ENCODE measurements around the gene RERE.
"Not testable (repeated sequence)": the region's sequence is repeated elsewhere in the genome, so short reads cannot be mapped to it uniquely, and the experiment has no call there.

Gene RERE

DNA sequence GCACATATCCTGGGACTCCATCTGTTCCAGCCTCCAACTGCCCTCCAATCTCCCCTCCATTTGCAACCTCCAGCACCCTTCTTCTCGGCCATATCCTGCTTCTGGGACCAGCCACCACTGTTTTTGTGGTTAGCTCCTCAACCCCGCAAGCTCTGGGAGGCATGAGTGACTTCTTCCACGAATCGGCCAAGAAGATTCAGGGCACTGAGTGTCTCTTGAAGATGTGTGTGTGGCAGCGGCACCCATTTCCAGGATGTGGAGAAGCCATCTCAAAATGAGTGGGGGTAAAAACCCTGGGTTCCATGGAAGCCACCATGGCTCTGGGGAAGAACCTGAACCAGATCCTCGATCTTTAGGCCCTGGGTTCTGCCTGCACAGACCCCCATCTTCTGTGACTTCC, 304.9 kb downstream of the RERE start:
- H3K4me3 ChIP-seq (ENCODE audit: control insufficient read depth, low read depth, low read length): no peak overlapping the region
- TF ChIP-seq, protein P1, sequence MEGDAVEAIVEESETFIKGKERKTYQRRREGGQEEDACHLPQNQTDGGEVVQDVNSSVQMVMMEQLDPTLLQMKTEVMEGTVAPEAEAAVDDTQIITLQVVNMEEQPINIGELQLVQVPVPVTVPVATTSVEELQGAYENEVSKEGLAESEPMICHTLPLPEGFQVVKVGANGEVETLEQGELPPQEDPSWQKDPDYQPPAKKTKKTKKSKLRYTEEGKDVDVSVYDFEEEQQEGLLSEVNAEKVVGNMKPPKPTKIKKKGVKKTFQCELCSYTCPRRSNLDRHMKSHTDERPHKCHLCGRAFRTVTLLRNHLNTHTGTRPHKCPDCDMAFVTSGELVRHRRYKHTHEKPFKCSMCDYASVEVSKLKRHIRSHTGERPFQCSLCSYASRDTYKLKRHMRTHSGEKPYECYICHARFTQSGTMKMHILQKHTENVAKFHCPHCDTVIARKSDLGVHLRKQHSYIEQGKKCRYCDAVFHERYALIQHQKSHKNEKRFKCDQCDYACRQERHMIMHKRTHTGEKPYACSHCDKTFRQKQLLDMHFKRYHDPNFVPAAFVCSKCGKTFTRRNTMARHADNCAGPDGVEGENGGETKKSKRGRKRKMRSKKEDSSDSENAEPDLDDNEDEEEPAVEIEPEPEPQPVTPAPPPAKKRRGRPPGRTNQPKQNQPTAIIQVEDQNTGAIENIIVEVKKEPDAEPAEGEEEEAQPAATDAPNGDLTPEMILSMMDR (conservative IDR thresholded peaks at IDR 0.05; ENCODE audit: control insufficient read depth, insufficient read depth, low read depth, low read length): no peak
- DNase-seq (ENCODE audit: low read depth): no peak

DNA sequence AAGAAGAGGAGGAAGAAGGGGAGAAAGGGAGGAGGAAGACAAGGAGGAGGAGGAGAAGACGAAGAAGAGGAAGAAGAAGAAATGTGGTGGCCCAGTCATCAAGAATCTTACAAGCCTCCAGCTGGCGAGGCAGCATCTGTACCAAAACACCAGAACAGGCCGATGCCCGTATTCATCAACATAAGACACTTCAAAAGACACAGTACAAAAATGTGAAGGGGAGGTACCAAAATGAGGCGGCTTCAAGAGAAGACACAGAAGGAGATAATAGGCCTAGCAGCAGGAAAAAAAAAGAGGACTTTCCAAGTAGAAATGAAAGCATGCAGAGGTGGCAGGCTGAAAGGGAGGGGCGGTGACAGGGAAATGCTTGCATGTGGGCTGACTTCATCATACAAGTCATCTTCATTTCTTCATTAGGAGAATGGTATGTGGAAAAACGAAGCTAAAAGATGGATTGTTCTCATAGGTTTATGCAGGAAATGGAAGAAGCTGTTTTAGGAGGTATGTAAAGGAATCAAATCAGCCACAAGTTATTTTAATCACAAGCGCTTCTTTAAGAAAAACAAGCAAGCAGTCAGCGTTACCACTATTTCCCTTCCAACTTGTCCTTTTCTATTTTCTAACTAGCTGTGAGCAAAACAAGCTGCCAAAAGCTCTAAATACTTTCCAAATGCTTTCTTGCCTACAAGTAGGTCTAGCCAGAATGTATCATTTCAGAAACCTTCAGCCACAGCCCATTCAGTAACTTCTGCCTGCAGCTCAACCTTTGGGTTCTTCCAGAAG, 307.2 kb downstream of the RERE start:
- peak overlapping the region; percentile 27 for H3K4me3 ChIP-seq (ENCODE audit: control insufficient read depth, low read depth, low read length)
- TF ChIP-seq, protein P1 (conservative IDR thresholded peaks at IDR 0.05; ENCODE audit: control insufficient read depth, insufficient read depth, low read depth, low read length): no peak
- DNase-seq (ENCODE audit: low read depth): peak; percentile 76

DNA sequence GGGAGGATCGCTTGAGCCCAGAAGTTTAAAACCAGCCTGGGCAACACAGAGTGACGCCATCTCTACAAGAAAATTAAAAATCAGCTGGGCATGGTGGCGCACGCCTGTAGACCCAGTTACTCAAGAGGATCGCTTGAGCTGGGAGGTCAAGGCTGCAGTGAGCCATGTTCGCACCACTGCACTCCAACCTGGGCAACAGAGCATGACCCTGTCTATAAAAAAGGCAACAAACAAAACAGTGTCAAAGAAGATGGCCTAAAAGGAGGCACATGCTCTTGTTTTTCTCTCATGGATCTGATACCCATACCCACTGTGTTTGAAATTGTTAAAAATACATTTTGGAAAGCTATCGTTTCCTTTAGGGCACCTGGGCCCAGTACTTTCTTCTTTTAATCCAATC, 307.9 kb downstream of the RERE start:
- no peak overlapping the region for H3K4me3 ChIP-seq (ENCODE audit: control insufficient read depth, low read depth, low read length)
- no peak for DNase-seq (ENCODE audit: low read depth)
- TF ChIP-seq, protein P1 (conservative IDR thresholded peaks at IDR 0.05; ENCODE audit: control insufficient read depth, insufficient read depth, low read depth, low read length): no peak

DNA sequence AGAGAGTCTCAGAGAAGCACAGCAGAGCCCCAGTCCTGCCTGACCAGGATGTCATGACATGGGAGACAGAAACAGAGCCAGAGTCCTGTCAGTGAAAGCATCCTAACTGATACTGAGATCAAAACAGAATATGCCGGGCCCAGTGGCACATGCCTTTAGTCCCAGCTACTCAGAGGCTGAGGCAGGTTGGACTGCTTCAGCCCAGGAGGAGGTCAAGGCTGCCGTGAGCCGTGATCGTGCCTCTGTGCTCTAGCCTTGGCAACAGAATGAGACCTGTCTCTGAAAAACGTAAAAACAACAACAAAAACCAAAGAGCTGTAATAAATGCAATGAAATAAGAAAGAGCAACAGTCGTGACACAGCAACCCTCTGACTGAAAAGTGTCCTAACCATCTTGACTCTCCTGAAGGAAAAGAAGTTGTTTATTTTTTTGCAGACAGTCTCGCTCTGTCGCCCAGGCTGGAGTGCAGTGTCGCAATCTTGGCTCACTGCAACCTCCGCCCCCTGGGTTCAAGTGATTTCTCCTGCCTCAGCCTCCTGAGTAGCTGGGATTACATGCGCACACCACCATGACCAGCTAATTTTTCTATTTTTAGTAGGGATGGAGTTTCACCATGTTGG, 310.3 kb downstream of the RERE start:
- TF ChIP-seq, protein P1 (conservative IDR thresholded peaks at IDR 0.05; ENCODE audit: control insufficient read depth, insufficient read depth, low read depth, low read length): no peak

DNA sequence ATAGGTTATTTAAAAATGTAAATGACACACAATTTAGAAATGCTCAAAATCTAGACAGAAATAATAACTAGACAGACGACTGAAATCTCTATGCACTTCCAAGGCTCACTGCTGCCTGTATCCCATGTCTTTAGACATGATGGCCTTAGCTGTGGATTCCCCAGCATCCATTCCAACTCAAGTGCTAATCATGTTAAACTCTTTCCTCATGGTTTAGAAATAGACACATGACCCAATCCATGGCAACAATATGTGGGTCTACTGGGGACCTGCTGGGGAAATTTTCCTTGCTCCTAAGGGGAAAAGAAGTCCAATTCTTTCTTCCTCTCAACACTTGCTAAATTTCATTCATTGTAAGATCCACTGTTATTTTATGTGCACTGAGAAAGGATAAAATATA, 311.0 kb downstream of the RERE start:
- DNase-seq (ENCODE audit: low read depth): no peak
- TF ChIP-seq, protein P1 (conservative IDR thresholded peaks at IDR 0.05; ENCODE audit: control insufficient read depth, insufficient read depth, low read depth, low read length): no peak
- H3K4me3 ChIP-seq (ENCODE audit: control insufficient read depth, low read depth, low read length): no peak overlapping the region

More for the DNA sequence above, 310.3 kb downstream of the RERE start:
- H3K4me3 ChIP-seq (ENCODE audit: control insufficient read depth, low read depth, low read length): no peak overlapping the region
- no peak for DNase-seq (ENCODE audit: low read depth)

DNA sequence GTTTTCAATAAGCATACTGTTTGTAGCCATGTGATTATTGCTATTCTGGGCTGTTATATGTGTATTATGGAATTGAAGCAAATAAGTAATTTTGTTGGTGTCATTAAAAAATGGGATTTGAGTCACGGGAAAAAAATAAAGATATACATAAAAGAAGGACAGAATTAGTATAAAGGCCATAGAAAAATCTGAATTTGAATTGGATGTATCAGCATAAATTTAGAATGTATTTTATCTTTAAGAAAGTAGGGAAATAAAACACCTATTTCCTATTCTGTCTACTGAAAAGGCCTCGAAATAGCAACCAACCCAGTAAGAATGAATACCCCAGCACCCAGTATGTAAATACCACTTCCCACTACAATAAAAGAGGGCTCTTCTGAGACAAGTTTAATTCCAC, 313.6 kb downstream of the RERE start:
- TF ChIP-seq, protein P1 (conservative IDR thresholded peaks at IDR 0.05; ENCODE audit: control insufficient read depth, insufficient read depth, low read depth, low read length): no peak
- no peak overlapping the region for H3K4me3 ChIP-seq (ENCODE audit: control insufficient read depth, low read depth, low read length)
- DNase-seq (ENCODE audit: low read depth): no peak

DNA sequence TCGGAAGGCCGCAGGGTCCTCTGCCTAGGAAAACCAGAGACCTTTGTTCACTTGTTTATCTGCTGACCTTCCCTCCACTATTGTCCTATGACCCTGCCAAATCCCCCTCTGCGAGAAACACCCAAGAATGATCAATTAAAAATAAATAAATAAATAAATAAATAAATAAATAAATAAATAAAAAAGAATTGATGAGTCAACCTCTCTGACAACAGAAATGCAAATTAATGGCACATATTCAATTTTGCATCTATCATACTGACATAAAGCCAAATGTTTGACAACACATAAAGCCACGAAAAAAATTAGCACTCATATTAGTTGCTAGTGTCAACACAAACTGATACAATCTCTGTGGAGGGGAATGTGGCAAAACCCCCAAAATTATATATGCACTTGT, 314.5 kb downstream of the RERE start:
- DNase-seq (ENCODE audit: low read depth); H3K4me3 ChIP-seq (ENCODE audit: control insufficient read depth, low read depth, low read length): not testable (repeated sequence)
